Testis (tissue), 3 donors: ENCODE measurements around the gene ZCCHC7. TPM values are rescaled to one million over a fixed set of nuclear protein-coding genes. Genes with fewer than 3 reads are reported as not detected.
"Not testable (repeated sequence)": the region's sequence is repeated elsewhere in the genome, so short reads cannot be mapped to it uniquely, and the experiment has no call there.

Experiments used
- DNase-seq: peaks from one replicate; pipeline ENCODE4 v3.0.0-alpha.2; 2019
- H3K27ac ChIP-seq, 2 donors: fragments of 200-600 bp; sonication (generic); one replicate each; pipeline ENCODE4 v1.5.1; 2019
- H3K27me3 ChIP-seq: fragments of 200-600 bp; sonication (generic); one replicate; pipeline ENCODE4 v1.5.1; 2019
- H3K36me3 ChIP-seq: fragments of 200-600 bp; sonication (generic); one replicate; pipeline ENCODE4 v1.5.1; 2017; ENCODE audit warnings: low read depth; ENCODE audit errors: missing control alignments
- H3K4me1 ChIP-seq: fragments of 200-600 bp; sonication (generic); one replicate; pipeline ENCODE4 v1.5.1; 2019
- H3K4me3 ChIP-seq, 2 donors: fragments of 200-600 bp; sonication (generic); one replicate each; pipeline ENCODE4 v1.5.1; 2017 to 2019
- H3K9me3 ChIP-seq: fragments of 200-600 bp; sonication (generic); one replicate; pipeline ENCODE4 v1.5.1; 2017
- CTCF ChIP-seq, 3 experiments: fragments of 450-650 bp in 2 of 3; fragments of 200-600 bp in 1 of 3; sonication (generic) in 1 of 3; IDR thresholded peaks; one replicate each; pipeline ENCODE4 v1.5.1; 2016 to 2019; ENCODE audit warnings: antibody characterized with exemption in 3 of 3, mild to moderate bottlenecking in 2 of 3, moderate library complexity in 1 of 3
- POLR2A ChIP-seq: fragments of 450-650 bp; IDR thresholded peaks from one replicate; pipeline ENCODE4 v1.6.1; 2017; ENCODE audit warnings: antibody characterized with exemption, mild to moderate bottlenecking, moderate library complexity
- WGBS, 2 donors: methylation state at CpG; one replicate each; pipeline ENCODE4 v1.1.5; 2018; 5-methylcytosine and 5-hydroxymethylcytosine counted together
- intact Hi-C: fragments of 100-400 bp; cut with DNase I; formaldehyde crosslinking; loops from one replicate; pipeline ENCODE4 v1.15.1; 2023; ENCODE audit warnings: low total_unique reads
- polyA plus RNA-seq: library from polyadenylated mRNA; stranded (reverse); fragments of 350-450 nt; fragmentation: Illumina TruSeq; extraction: RNeasy Lipid Tissue Mini Kit (QIAGEN cat#74804); gene quantifications from one replicate; pipeline ENCODE4 v1.2.3, GENCODE V29; 2014; ENCODE audit warnings: low read depth, low replicate concordance; ENCODE audit not compliant: insufficient read depth
- total RNA-seq, 2 donors: library from RNA; depleted of rRNA; stranded (reverse); fragments of >200 nt; gene quantifications; one replicate each; pipeline ENCODE4 v1.2.3, GENCODE V29; 2016

Gene ZCCHC7
- total and polyA plus RNA-seq, 3 donors from 2014 or later, result 14.4 to 20.6 (median 18.5) TPM

GRCh38 chr9:37156205-37156604 lies 35.8 kb downstream of the ZCCHC7 start:
- TF ChIP-seq CTCF (IDR thresholded peaks at IDR 0.05) (no peak), POLR2A (no peak)
- WGBS, 2 donors, result 95 to 96% methylated on average over 6 of the region's 6 CpGs
- H3K27me3 ChIP-seq, result no peaks in the 10 kb centered on the region
- no peaks in the 10 kb centered on the region for H3K9me3 ChIP-seq
- intact Hi-C loops, result no loop called here
- no peak overlapping the region for H3K27ac ChIP-seq
- no peaks in the 10 kb centered on the region for H3K36me3 ChIP-seq
- H3K4me1 ChIP-seq, result no peaks in the 10 kb centered on the region
- no peak overlapping the region for H3K4me3 ChIP-seq
- DNase-seq, result no peak

GRCh38 chr9:37156781-37157356 lies 36.5 kb downstream of the ZCCHC7 start:
- TF ChIP-seq CTCF (IDR thresholded peaks at IDR 0.05) (no peak), POLR2A (no peak)
- no peaks in the 10 kb centered on the region for H3K4me1 ChIP-seq
- intact Hi-C loops, result no loop called here
- H3K4me3 ChIP-seq, result no peak overlapping the region
- WGBS, 2 donors, result 90 to 95% methylated on average over 4 of the region's 4 CpGs
- DNase-seq, result no peak
- H3K9me3 ChIP-seq, result no peaks in the 10 kb centered on the region
- no peaks in the 10 kb centered on the region for H3K36me3 ChIP-seq
- no peak overlapping the region for H3K27ac ChIP-seq
- no peaks in the 10 kb centered on the region for H3K27me3 ChIP-seq

- intact Hi-C loops, result no loop called here
- no peaks in the 10 kb centered on the region for H3K36me3 ChIP-seq
- H3K27ac ChIP-seq, result no peak overlapping the region
- H3K27me3 ChIP-seq, result no peaks in the 10 kb centered on the region
- no peak overlapping the region for H3K4me3 ChIP-seq
- TF ChIP-seq CTCF (IDR thresholded peaks at IDR 0.05) (no peak), POLR2A (no peak)
- 93 to 94% methylated on average over 4 of the region's 4 CpGs for WGBS, 2 donors
- H3K9me3 ChIP-seq, result no peaks in the 10 kb centered on the region
- no peak for DNase-seq
- no peaks in the 10 kb centered on the region for H3K4me1 ChIP-seq
Observed at GRCh38 chr9:37157726-37158377, 37.5 kb downstream of the ZCCHC7 start.

- TF ChIP-seq POLR2A (no peak), CTCF (IDR thresholded peaks at IDR 0.05) (no peak)
- H3K4me1 ChIP-seq, result no peaks in the 10 kb centered on the region
- no peak overlapping the region for H3K27ac ChIP-seq
- no peaks in the 10 kb centered on the region for H3K36me3 ChIP-seq
- H3K9me3 ChIP-seq, result no peaks in the 10 kb centered on the region
- intact Hi-C loops, result no loop called here
- no peaks in the 10 kb centered on the region for H3K27me3 ChIP-seq
- 89 to 95% methylated on average over 4 of the region's 4 CpGs for WGBS, 2 donors
- no peak overlapping the region for H3K4me3 ChIP-seq
- no peak for DNase-seq
Observed at GRCh38 chr9:37163299-37163698, 42.9 kb downstream of the ZCCHC7 start.

- H3K27me3 ChIP-seq, H3K4me1 ChIP-seq, DNase-seq, H3K27ac ChIP-seq, H3K4me3 ChIP-seq, intact Hi-C loops, H3K9me3 ChIP-seq, H3K36me3 ChIP-seq: not testable (repeated sequence)
- WGBS, 2 donors, result 95 to 97% methylated on average over 4 of the region's 4 CpGs
Observed at GRCh38 chr9:37164335-37164734, 44.0 kb downstream of the ZCCHC7 start.
